ENCODE results near the gene EXOC3L4.
"Not testable (repeated sequence)": the region's sequence is repeated elsewhere in the genome, so short reads cannot be mapped to it uniquely, and the experiment has no call there.

Gene EXOC3L4

GRCh38 chr14:103107941-103108748 is 13.6 kb downstream of the EXOC3L4 start:
- no peak for DNase-seq

GRCh38 chr14:103108749-103109207 is 14.3 kb downstream of the EXOC3L4 start:
- DNase-seq = peak; percentile 40

GRCh38 chr14:103109535-103110441 is 15.3 kb downstream of the EXOC3L4 start:
- no peak for DNase-seq

- DNase-seq = no peak
These were observed 16.2 kb downstream of the EXOC3L4 start for GRCh38 chr14:103110681-103111231.

- no peak for DNase-seq
These were observed 16.8 kb downstream of the EXOC3L4 start for GRCh38 chr14:103111232-103111868.

GRCh38 chr14:103112400-103113243 is 18.1 kb downstream of the EXOC3L4 start:
- DNase-seq = no peak

GRCh38 chr14:103113303-103113702 is 18.8 kb downstream of the EXOC3L4 start:
- no peak for DNase-seq

- DNase-seq = no peak
These were observed 19.2 kb downstream of the EXOC3L4 start for GRCh38 chr14:103113774-103114173.

- peak; percentile 28 for DNase-seq
These were observed 20.7 kb downstream of the EXOC3L4 start for GRCh38 chr14:103115086-103115679.

GRCh38 chr14:103115845-103116572 is 21.5 kb downstream of the EXOC3L4 start:
- DNase-seq = no peak

GRCh38 chr14:103116636-103117035 is 22.1 kb downstream of the EXOC3L4 start:
- no peak for DNase-seq

- not testable (repeated sequence) for DNase-seq
These were observed 23.0 kb downstream of the EXOC3L4 start for GRCh38 chr14:103117499-103117898.

GRCh38 chr14:103118018-103118662 is 23.6 kb downstream of the EXOC3L4 start:
- no peak for DNase-seq

GRCh38 chr14:103118663-103119404 is 24.3 kb downstream of the EXOC3L4 start:
- no peak for DNase-seq

- DNase-seq = not testable (repeated sequence)
These were observed 25.0 kb downstream of the EXOC3L4 start for GRCh38 chr14:103119527-103119926.

- no peak for DNase-seq
These were observed 26.8 kb downstream of the EXOC3L4 start for GRCh38 chr14:103121121-103121845.

- DNase-seq = no peak
These were observed 27.5 kb downstream of the EXOC3L4 start for GRCh38 chr14:103121846-103122584.

GRCh38 chr14:103122585-103122946 is 28.0 kb downstream of the EXOC3L4 start:
- no peak for DNase-seq
